Tibial nerve (tissue), 4 donors: Measurements from ENCODE around the gene MYH11. TPM values are rescaled to one million over a fixed set of nuclear protein-coding genes. Genes with fewer than 3 reads are reported as not detected.
A peak's percentile ranks its signal among the peaks of the same experiment; 100 is the strongest.

ENCODE experiments used
- DNase-seq, 2 donors: peaks; one replicate each; pipeline ENCODE4 v3.0.0-alpha.2; 2019; ENCODE audit warnings: low spot score in 2 of 2
- H3K27ac ChIP-seq, 4 donors: fragments of 200-600 bp; sonication (generic) in 3 of 4; one replicate each; pipeline ENCODE4 v1.5.1; 2017 to 2019; ENCODE audit warnings: mild to moderate bottlenecking in 1 of 4
- H3K27me3 ChIP-seq, 2 donors: fragments of 200-600 bp; sonication (generic) in 1 of 2; one replicate each; pipeline versions ENCODE4 v1.5.1 to v1.6.0; 2017 to 2019
- H3K36me3 ChIP-seq, 3 donors: fragments of 200-600 bp; sonication (generic); one replicate each; pipeline ENCODE4 v1.5.1; 2018 to 2019
- H3K4me1 ChIP-seq, 4 donors: fragments of 200-600 bp; sonication (generic) in 3 of 4; one replicate each; pipeline ENCODE4 v1.5.1; 2017 to 2019
- H3K4me3 ChIP-seq, 4 donors: fragments of 200-600 bp; sonication (generic) in 3 of 4; one replicate each; pipeline ENCODE4 v1.5.1; 2017 to 2019; ENCODE audit warnings: mild to moderate bottlenecking in 1 of 4, moderate library complexity in 1 of 4
- H3K9me3 ChIP-seq, 4 donors: fragments of 200-600 bp; sonication (generic) in 3 of 4; one replicate each; pipeline ENCODE4 v1.5.1; 2017 to 2019
- CTCF ChIP-seq, 5 experiments: fragments of 200-600 bp in 3 of 5; fragments of 450-650 bp in 2 of 5; sonication (generic) in 3 of 5; IDR thresholded peaks; one replicate each; pipeline ENCODE4 v1.5.1; 2016 to 2019; ENCODE audit warnings: antibody characterized with exemption in 5 of 5, mild to moderate bottlenecking in 3 of 5, moderate library complexity in 2 of 5
- EP300 ChIP-seq, 2 donors: sonication (generic); formaldehyde crosslinking; IDR thresholded peaks; one replicate each; pipeline ENCODE4 v1.6.1; 2017; ENCODE audit warnings: antibody characterized with exemption in 2 of 2, mild to moderate bottlenecking in 1 of 2
- POLR2A ChIP-seq, 2 donors: fragments of 450-650 bp; IDR thresholded peaks; one replicate each; pipeline ENCODE4 v1.6.1; 2017; ENCODE audit warnings: antibody characterized with exemption in 2 of 2, mild to moderate bottlenecking in 2 of 2, moderate library complexity in 2 of 2
- WGBS, 2 donors: methylation state at CpG; one replicate each; pipeline ENCODE4 v1.1.5; 2018; 5-methylcytosine and 5-hydroxymethylcytosine counted together
- total RNA-seq, 4 donors: library from RNA; depleted of rRNA; stranded (reverse); fragments of >200 nt; gene quantifications; one replicate each; pipeline ENCODE4 v1.1.0, GENCODE V29; 2016

MYH11 gene
- total RNA-seq, 4 donors from 2014 or later = 33.7 to 90.9 (median 71.8) TPM

GRCh38 chr16:15708096-15708495 is 148.7 kb downstream of the MYH11 start:
- Histone ChIP-seq H3K4me3 (no peak overlapping the region), H3K27me3 (no peaks in the 10 kb centered on the region), H3K4me1 (peaks cover 0 to 11% (median 0%) of the 10 kb centered on the region in 4 donors), H3K27ac (no peak overlapping the region), H3K9me3 (no peaks in the 10 kb centered on the region), H3K36me3 (peaks cover 0 to 54% (median 0%) of the 10 kb centered on the region in 3 donors)
- no peak for DNase-seq
- WGBS, 2 donors = 63 to 72% methylated on average over 12 of the region's 12 CpGs
- no peak for TF ChIP-seq POLR2A (IDR thresholded peaks at IDR 0.05)
- no peak for TF ChIP-seq EP300 (IDR thresholded peaks at IDR 0.05)
- TF ChIP-seq CTCF (IDR thresholded peaks at IDR 0.05) = no peak

GRCh38 chr16:15707332-15707731 is 149.5 kb downstream of the MYH11 start:
- Histone ChIP-seq H3K4me3 (no peak overlapping the region), H3K27ac (no peak overlapping the region), H3K27me3 (no peaks in the 10 kb centered on the region), H3K36me3 (peaks cover 0 to 62% (median 0%) of the 10 kb centered on the region in 3 donors), H3K4me1 (peaks cover 0 to 11% (median 0%) of the 10 kb centered on the region in 4 donors), H3K9me3 (no peaks in the 10 kb centered on the region)
- no peak for DNase-seq
- WGBS, 2 donors = 92 to 95% methylated on average over 3 of the region's 3 CpGs
- TF ChIP-seq CTCF (IDR thresholded peaks at IDR 0.05) = no peak

GRCh38 chr16:15705064-15705565 is 151.7 kb downstream of the MYH11 start:
- peaks cover 0 to 73% (median under 1%) of the 10 kb centered on the region in 3 donors for H3K36me3 ChIP-seq
- no peak for DNase-seq
- 62 to 74% methylated on average over 8 of the region's 8 CpGs for WGBS, 2 donors
- H3K27me3 ChIP-seq = no peaks in the 10 kb centered on the region
- peak overlapping the region in 1 of 4 donors; percentile 67 for H3K27ac ChIP-seq
- H3K4me1 ChIP-seq = peaks cover 0 to 11% (median 0%) of the 10 kb centered on the region in 4 donors
- no peaks in the 10 kb centered on the region for H3K9me3 ChIP-seq
- no peak overlapping the region for H3K4me3 ChIP-seq
- TF ChIP-seq EP300 (IDR thresholded peaks at IDR 0.05) (no peak), CTCF (IDR thresholded peaks at IDR 0.05) (no peak), POLR2A (IDR thresholded peaks at IDR 0.05) (no peak)

GRCh38 chr16:15704545-15704987 is 152.3 kb downstream of the MYH11 start:
- Histone ChIP-seq H3K4me1 (peaks cover 0 to 11% (median 0%) of the 10 kb centered on the region in 4 donors), H3K27me3 (no peaks in the 10 kb centered on the region), H3K9me3 (no peaks in the 10 kb centered on the region), H3K27ac (peak overlapping the region in 2 of 4 donors; percentile 38 to 67), H3K36me3 (peaks cover 0 to 73% (median 6%) of the 10 kb centered on the region in 3 donors), H3K4me3 (no peak overlapping the region)
- WGBS, 2 donors = 53 to 54% methylated on average over 8 of the region's 8 CpGs
- DNase-seq = peak; percentile 82 to 93
- TF ChIP-seq EP300 (IDR thresholded peaks at IDR 0.05) = peak in 1 of 2 donors; percentile 53
- peak; percentile 78 to 86 (median 79) for TF ChIP-seq CTCF (IDR thresholded peaks at IDR 0.05)
- no peak for TF ChIP-seq POLR2A (IDR thresholded peaks at IDR 0.05)

GRCh38 chr16:15703029-15703736 is 153.6 kb downstream of the MYH11 start:
- Histone ChIP-seq H3K4me3 (no peak overlapping the region), H3K9me3 (no peaks in the 10 kb centered on the region), H3K27ac (peak overlapping the region in 1 of 4 donors; percentile 22), H3K36me3 (peaks cover 0 to 73% (median 18%) of the 10 kb centered on the region in 3 donors), H3K4me1 (peaks cover 0 to 11% (median 0%) of the 10 kb centered on the region in 4 donors), H3K27me3 (no peaks in the 10 kb centered on the region)
- 79 to 81% methylated on average over 14 of the region's 14 CpGs for WGBS, 2 donors
- TF ChIP-seq CTCF (IDR thresholded peaks at IDR 0.05) (no peak), EP300 (IDR thresholded peaks at IDR 0.05) (no peak), POLR2A (IDR thresholded peaks at IDR 0.05) (no peak)
- no peak for DNase-seq
